DMS 273 (cell line): ENCODE results near the gene IFT22.
"Not testable (repeated sequence)": the region's sequence is repeated elsewhere in the genome, so short reads cannot be mapped to it uniquely, and the experiment has no call there.

Experiments used
- DNase-seq: peaks from one replicate; lab custom pipeline; 2025; ENCODE audit not compliant: unreplicated experiment; lab: John Stamatoyannopoulos, UW

The IFT22 gene

GRCh38 chr7:101278461-101279292 is 42.9 kb downstream of the IFT22 start:
- no peak for DNase-seq

DNA sequence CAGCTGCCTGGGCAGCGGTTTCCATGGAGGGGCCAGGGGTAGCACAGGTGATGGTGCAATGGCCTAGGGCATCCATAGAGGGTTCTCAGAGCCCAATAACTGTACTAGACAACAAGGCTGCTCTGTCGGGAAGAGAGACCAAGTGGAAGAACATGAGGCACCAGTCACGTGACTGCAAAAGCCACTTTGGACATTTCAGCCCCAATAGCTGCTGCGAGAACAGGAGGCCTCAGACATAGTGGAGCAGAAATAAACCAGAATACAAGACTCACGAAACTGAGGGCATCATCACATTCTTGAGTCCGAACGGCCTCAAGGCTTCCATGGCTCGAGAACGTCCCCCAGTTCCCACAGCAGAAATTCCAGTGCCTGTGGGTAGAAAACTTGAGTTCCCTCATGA is 44.5 kb downstream of the IFT22 start:
- DNase-seq: no peak

- no peak for DNase-seq
These were observed 48.4 kb downstream of the IFT22 start for GRCh38 chr7:101273206-101273605.

DNA sequence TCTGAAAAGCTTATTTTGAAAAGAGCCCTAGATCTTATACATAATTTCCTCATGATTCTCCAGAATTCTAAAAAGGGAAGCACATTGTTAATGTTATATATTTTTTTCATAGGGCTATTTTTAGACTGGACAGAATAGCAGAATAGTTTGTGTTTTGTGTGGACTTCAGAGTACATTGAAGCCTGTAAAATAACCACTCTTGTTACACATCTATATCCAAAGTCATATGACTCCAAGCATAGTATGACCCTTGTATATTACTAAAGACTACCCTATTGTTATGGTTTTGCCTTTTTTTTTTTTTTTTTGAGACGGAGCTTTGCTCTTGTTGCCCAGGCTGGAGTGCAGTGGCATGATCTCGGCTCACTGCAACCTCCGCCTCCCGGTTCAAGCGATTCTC is 50.6 kb downstream of the IFT22 start:
- no peak for DNase-seq

GRCh38 chr7:101269664-101270063 is 51.9 kb downstream of the IFT22 start:
- DNase-seq: no peak

GRCh38 chr7:101265622-101266516 is 55.7 kb downstream of the IFT22 start:
- no peak for DNase-seq

GRCh38 chr7:101264102-101264706 is 57.4 kb downstream of the IFT22 start:
- not testable (repeated sequence) for DNase-seq
